Body of pancreas (tissue), 4 donors: ENCODE data around the gene PTPRT.

Source experiments
- POLR2A ChIP-seq, 3 donors: fragments of 450-650 bp; IDR thresholded peaks; one replicate each; pipeline ENCODE4 v1.6.1; 2016; ENCODE audit warnings: antibody characterized with exemption in 3 of 3, mild to moderate bottlenecking in 2 of 3
- TF ChIP-seq, protein P1 (sequence below), 7 experiments: fragments of 450-650 bp in 4 of 7; fragments of 200-600 bp in 3 of 7; sonication (generic) in 3 of 7; IDR thresholded peaks; one replicate each; pipeline ENCODE4 v1.5.1; 2016 to 2019; ENCODE audit warnings: antibody characterized with exemption in 7 of 7

DNA sequence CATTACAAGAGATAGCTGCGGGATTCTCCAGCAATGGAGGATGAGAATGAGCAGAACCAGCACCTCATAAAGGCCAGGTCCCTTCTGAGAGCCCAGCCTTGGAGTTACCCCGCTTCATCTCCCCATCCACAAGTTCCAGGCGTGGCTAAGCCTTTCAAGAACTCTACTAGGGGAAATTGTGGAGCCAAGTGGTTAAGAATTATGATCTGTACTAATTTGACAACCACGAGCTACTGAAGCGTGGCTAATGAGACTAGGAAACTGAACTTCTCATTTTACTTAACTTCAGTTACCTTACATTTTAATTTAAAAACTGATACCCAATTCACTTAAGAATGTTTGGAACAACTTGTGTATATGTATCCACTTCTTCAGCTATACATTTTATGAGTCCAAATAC is 401.0 kb downstream of the PTPRT start:
- TF ChIP-seq, protein P1, sequence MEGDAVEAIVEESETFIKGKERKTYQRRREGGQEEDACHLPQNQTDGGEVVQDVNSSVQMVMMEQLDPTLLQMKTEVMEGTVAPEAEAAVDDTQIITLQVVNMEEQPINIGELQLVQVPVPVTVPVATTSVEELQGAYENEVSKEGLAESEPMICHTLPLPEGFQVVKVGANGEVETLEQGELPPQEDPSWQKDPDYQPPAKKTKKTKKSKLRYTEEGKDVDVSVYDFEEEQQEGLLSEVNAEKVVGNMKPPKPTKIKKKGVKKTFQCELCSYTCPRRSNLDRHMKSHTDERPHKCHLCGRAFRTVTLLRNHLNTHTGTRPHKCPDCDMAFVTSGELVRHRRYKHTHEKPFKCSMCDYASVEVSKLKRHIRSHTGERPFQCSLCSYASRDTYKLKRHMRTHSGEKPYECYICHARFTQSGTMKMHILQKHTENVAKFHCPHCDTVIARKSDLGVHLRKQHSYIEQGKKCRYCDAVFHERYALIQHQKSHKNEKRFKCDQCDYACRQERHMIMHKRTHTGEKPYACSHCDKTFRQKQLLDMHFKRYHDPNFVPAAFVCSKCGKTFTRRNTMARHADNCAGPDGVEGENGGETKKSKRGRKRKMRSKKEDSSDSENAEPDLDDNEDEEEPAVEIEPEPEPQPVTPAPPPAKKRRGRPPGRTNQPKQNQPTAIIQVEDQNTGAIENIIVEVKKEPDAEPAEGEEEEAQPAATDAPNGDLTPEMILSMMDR (IDR thresholded peaks at IDR 0.05): no peak
- TF ChIP-seq POLR2A (IDR thresholded peaks at IDR 0.05): no peak
